Ascending aorta (tissue), 2 donors: ENCODE measurements around the gene GLRX3. TPM values are rescaled to one million over a fixed set of nuclear protein-coding genes. Genes with fewer than 3 reads are reported as not detected.

Experiments used
- DNase-seq, 2 donors: peaks; one replicate each; pipeline ENCODE4 v3.0.0-alpha.2; 2019; ENCODE audit warnings: low spot score in 2 of 2
- H3K27ac ChIP-seq, 2 donors: fragments of 200-600 bp; sonication (generic); one replicate each; pipeline ENCODE4 v1.5.1; 2016 to 2017; ENCODE audit warnings: mild to moderate bottlenecking in 1 of 2
- H3K27me3 ChIP-seq: fragments of 200-600 bp; sonication (generic); one replicate; pipeline ENCODE4 v1.5.1; 2017
- H3K36me3 ChIP-seq, 2 donors: fragments of 200-600 bp; sonication (generic); one replicate each; pipeline ENCODE4 v1.5.1; 2016
- H3K4me1 ChIP-seq, 2 donors: fragments of 200-600 bp; sonication (generic); one replicate each; pipeline ENCODE4 v1.5.1; 2016 to 2017; ENCODE audit warnings: mild to moderate bottlenecking in 1 of 2
- H3K4me3 ChIP-seq, 2 donors: fragments of 200-600 bp; sonication (generic); one replicate each; pipeline ENCODE4 v1.5.1; 2016 to 2017; ENCODE audit warnings: mild to moderate bottlenecking in 1 of 2
- H3K9me3 ChIP-seq, 2 donors: fragments of 200-600 bp; sonication (generic); one replicate each; pipeline ENCODE4 v1.5.1; 2016
- CTCF ChIP-seq, 3 experiments: fragments of 200-600 bp in 2 of 3; fragments of 450-650 bp in 1 of 3; sonication (generic) in 2 of 3; IDR thresholded peaks; one replicate each; pipeline ENCODE4 v1.5.1; 2016 to 2019; ENCODE audit warnings: antibody characterized with exemption in 3 of 3, mild to moderate bottlenecking in 1 of 3, moderate library complexity in 1 of 3
- intact Hi-C: fragments of 100-400 bp; cut with DNase I; formaldehyde crosslinking; loops from one replicate; pipeline ENCODE4 v1.15.1; 2023
- total RNA-seq: library from RNA; depleted of rRNA; stranded (reverse); fragments of >200 nt; gene quantifications from one replicate; pipeline ENCODE4 v1.1.0, GENCODE V29; 2016

GLRX3 gene
- total RNA-seq, 1 donor from 2014 or later = 30.7 TPM

- no peak for TF ChIP-seq CTCF (IDR thresholded peaks at IDR 0.05)
- H3K4me3 ChIP-seq = peak overlapping the region; percentile 95 to 98
- H3K4me1 ChIP-seq = peaks cover 10 to 30% of the 10 kb centered on the region in 2 donors
- H3K36me3 ChIP-seq = no peaks in the 10 kb centered on the region
- H3K27ac ChIP-seq = peak overlapping the region; percentile 77 to 82
- intact Hi-C loops = loop anchor here (5.0 kb wide), 1 partner anchor 175 kb away; the partner anchor contains the start of gene EBF3
- H3K27me3 ChIP-seq = no peaks in the 10 kb centered on the region
- DNase-seq = no peak
- H3K9me3 ChIP-seq = no peaks in the 10 kb centered on the region
Observed at GRCh38 chr10:130137090-130137448, 878 bp downstream of the GLRX3 start.

- H3K27ac ChIP-seq = no peak overlapping the region
- intact Hi-C loops = loop anchor here (5.0 kb wide), 1 partner anchor 176 kb away; the partner anchor contains the start of gene EBF3
- no peak for DNase-seq
- peaks cover 10 to 30% of the 10 kb centered on the region in 2 donors for H3K4me1 ChIP-seq
- no peak for TF ChIP-seq CTCF (IDR thresholded peaks at IDR 0.05)
- H3K36me3 ChIP-seq = no peaks in the 10 kb centered on the region
- H3K4me3 ChIP-seq = peak overlapping the region; percentile 95 to 98
- H3K27me3 ChIP-seq = no peaks in the 10 kb centered on the region
- no peaks in the 10 kb centered on the region for H3K9me3 ChIP-seq
Observed at GRCh38 chr10:130137659-130138478, 1.7 kb downstream of the GLRX3 start.

GRCh38 chr10:130138479-130138866, 2.3 kb downstream of the GLRX3 start:
- Histone ChIP-seq H3K27me3 (no peaks in the 10 kb centered on the region), H3K4me1 (peaks cover 10 to 32% of the 10 kb centered on the region in 2 donors), H3K27ac (no peak overlapping the region), H3K36me3 (no peaks in the 10 kb centered on the region), H3K9me3 (no peaks in the 10 kb centered on the region), H3K4me3 (peak overlapping the region in 1 of 2 donors; percentile 98)
- no peak for DNase-seq
- TF ChIP-seq CTCF (IDR thresholded peaks at IDR 0.05) = no peak
- intact Hi-C loops = loop anchor here (5.0 kb wide), 1 partner anchor 176 kb away; the partner anchor contains the start of gene EBF3

GRCh38 chr10:130140425-130140824, 4.2 kb downstream of the GLRX3 start:
- intact Hi-C loops = no loop called here
- no peak overlapping the region for H3K27ac ChIP-seq
- H3K27me3 ChIP-seq = no peaks in the 10 kb centered on the region
- H3K36me3 ChIP-seq = peaks cover 0 to 3% of the 10 kb centered on the region in 2 donors
- no peaks in the 10 kb centered on the region for H3K9me3 ChIP-seq
- TF ChIP-seq CTCF (IDR thresholded peaks at IDR 0.05) = no peak
- H3K4me3 ChIP-seq = no peak overlapping the region
- H3K4me1 ChIP-seq = peaks cover 10 to 34% of the 10 kb centered on the region in 2 donors
- no peak for DNase-seq

GRCh38 chr10:130141038-130141437, 4.8 kb downstream of the GLRX3 start:
- intact Hi-C loops = no loop called here

More at GRCh38 chr10:130141038-130141437, 4.8 kb downstream of the GLRX3 start:
- peaks cover 10 to 32% of the 10 kb centered on the region in 2 donors for H3K4me1 ChIP-seq
- no peaks in the 10 kb centered on the region for H3K27me3 ChIP-seq
- no peaks in the 10 kb centered on the region for H3K9me3 ChIP-seq
- DNase-seq = no peak
- no peak for TF ChIP-seq CTCF (IDR thresholded peaks at IDR 0.05)
- H3K36me3 ChIP-seq = peaks cover 4 to 5% of the 10 kb centered on the region in 2 donors
- no peak overlapping the region for H3K27ac ChIP-seq
- no peak overlapping the region for H3K4me3 ChIP-seq
